Activated T-helper 1 cell treated with anti-CD3 and anti-CD28 coated beads, Interleukin-12 subunit alpha, Interleukin-12 subunit beta, Interleukin-2, Interleukin-4 antibody, amounts not matched to agents 30 ng/mL and 10 ng/mL and 1 ng/mL, durations not matched to agents 14 hours and 24 hours and 36 hours (primary cell): ENCODE data around the gene RHCE. TPM values are rescaled to one million over a fixed set of nuclear protein-coding genes. Genes with fewer than 3 reads are reported as not detected.
A peak's percentile ranks its signal among the peaks of the same experiment; 100 is the strongest.
"Not testable (repeated sequence)": the region's sequence is repeated elsewhere in the genome, so short reads cannot be mapped to it uniquely, and the experiment has no call there.

Experiments used
- DNase-seq: peaks from one replicate; pipeline ENCODE4 v3.0.0; 2021; ENCODE audit warnings: low spot score
- H3K27ac Mint-ChIP-seq: one replicate; pipeline ENCODE4 v1.8.0; 2021; ENCODE audit warnings: mild to moderate bottlenecking, mixed read lengths
- H3K27me3 Mint-ChIP-seq: one replicate; pipeline ENCODE4 v1.8.0; 2022; ENCODE audit warnings: mild to moderate bottlenecking, moderate library complexity, mixed read lengths; ENCODE audit not compliant: insufficient read depth
- H3K36me3 Mint-ChIP-seq: one replicate; pipeline ENCODE4 v1.8.0; 2021; ENCODE audit warnings: low read depth, mixed read lengths
- H3K4me1 Mint-ChIP-seq: one replicate; pipeline ENCODE4 v1.8.0; 2021; ENCODE audit warnings: low read depth, mixed read lengths
- H3K4me3 Mint-ChIP-seq: one replicate; pipeline ENCODE4 v1.8.0; 2021; ENCODE audit warnings: mild to moderate bottlenecking, moderate library complexity, mixed read lengths
- H3K9me3 Mint-ChIP-seq: one replicate; pipeline ENCODE4 v1.8.0; 2021; ENCODE audit warnings: mixed read lengths
- intact Hi-C: fragments of 100-400 bp; cut with micrococcal nuclease; formaldehyde crosslinking; loops from one replicate; pipeline ENCODE4 v1.15.1; 2024
- total RNA-seq: library from RNA; stranded (reverse); gene quantifications from 2 replicates; pipeline ENCODE4 v1.2.3, GENCODE V29; 2022

The RHCE gene
- total RNA-seq, 1 donor from 2014 or later = not detected

- H3K4me1 Mint-ChIP-seq, intact Hi-C loops, H3K27ac Mint-ChIP-seq, H3K36me3 Mint-ChIP-seq, DNase-seq, H3K9me3 Mint-ChIP-seq, H3K27me3 Mint-ChIP-seq, H3K4me3 Mint-ChIP-seq: not testable (repeated sequence)
These were observed 48.9 kb downstream of the RHCE start for GRCh38 chr1:25371757-25372156.

GRCh38 chr1:25369691-25370271 lies 50.8 kb downstream of the RHCE start:
- DNase-seq, H3K27ac Mint-ChIP-seq, H3K4me3 Mint-ChIP-seq, intact Hi-C loops, H3K27me3 Mint-ChIP-seq, H3K4me1 Mint-ChIP-seq, H3K9me3 Mint-ChIP-seq, H3K36me3 Mint-ChIP-seq: not testable (repeated sequence)

DNA sequence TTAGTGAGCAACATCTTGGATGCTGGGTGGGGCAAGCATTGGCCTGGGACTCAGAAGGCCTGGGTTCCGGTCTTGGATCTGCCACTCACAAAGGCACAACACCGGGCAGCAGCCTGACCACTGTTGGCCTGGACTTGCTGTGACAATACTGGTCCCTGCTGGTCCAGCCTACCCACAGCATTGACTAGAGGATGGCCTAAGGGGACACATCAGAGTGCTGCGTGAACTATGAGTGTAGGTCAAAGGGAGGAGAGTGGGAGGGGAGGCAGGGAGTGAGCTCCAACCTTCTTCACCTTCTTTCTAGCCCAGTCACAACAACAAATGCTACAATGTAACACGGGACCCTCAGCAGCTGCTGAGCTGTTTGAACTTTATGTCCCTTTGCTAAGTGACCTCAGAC lies 51.4 kb downstream of the RHCE start:
- H3K36me3 Mint-ChIP-seq = no peaks in the 10 kb centered on the region
- intact Hi-C loops = no loop called here
- H3K27ac Mint-ChIP-seq = no peak overlapping the region
- H3K4me1 Mint-ChIP-seq = no peaks in the 10 kb centered on the region
- DNase-seq = no peak
- H3K27me3 Mint-ChIP-seq = peaks cover 3% of the 10 kb centered on the region
- no peak overlapping the region for H3K4me3 Mint-ChIP-seq
- no peaks in the 10 kb centered on the region for H3K9me3 Mint-ChIP-seq

- H3K9me3 Mint-ChIP-seq, H3K27me3 Mint-ChIP-seq, intact Hi-C loops, DNase-seq, H3K4me3 Mint-ChIP-seq: not testable (repeated sequence)
- Mint-ChIP-seq H3K27ac (peak overlapping the region; percentile 34), H3K4me1 (peaks cover 14% of the 10 kb centered on the region), H3K36me3 (peaks cover 22% of the 10 kb centered on the region)
These were observed 57.7 kb downstream of the RHCE start for GRCh38 chr1:25362634-25363559.

DNA sequence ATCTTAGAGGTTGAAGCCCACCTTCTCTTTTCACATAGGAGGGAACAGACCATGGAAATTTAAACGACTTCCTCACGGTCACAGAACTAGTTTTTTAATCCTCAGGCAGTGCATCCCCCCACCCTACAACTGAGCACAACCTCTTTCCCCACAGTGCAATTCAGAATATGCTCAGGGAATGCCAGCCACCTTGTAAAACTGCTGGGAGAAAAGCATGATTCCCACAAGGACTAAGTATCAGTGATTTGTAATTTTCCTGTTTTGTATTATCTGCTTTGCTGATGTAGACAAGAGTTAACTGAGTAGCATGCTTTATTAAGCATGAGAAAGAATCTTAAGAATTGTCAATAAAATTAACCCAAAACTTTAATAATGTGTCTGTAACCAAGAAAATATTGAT lies 58.7 kb downstream of the RHCE start:
- no peak overlapping the region for H3K27ac Mint-ChIP-seq
- no peak overlapping the region for H3K4me3 Mint-ChIP-seq
- peaks cover 20% of the 10 kb centered on the region for H3K4me1 Mint-ChIP-seq
- H3K9me3 Mint-ChIP-seq = no peaks in the 10 kb centered on the region
- no peak for DNase-seq
- H3K27me3 Mint-ChIP-seq = no peaks in the 10 kb centered on the region
- intact Hi-C loops = no loop called here
- peaks cover 28% of the 10 kb centered on the region for H3K36me3 Mint-ChIP-seq

DNA sequence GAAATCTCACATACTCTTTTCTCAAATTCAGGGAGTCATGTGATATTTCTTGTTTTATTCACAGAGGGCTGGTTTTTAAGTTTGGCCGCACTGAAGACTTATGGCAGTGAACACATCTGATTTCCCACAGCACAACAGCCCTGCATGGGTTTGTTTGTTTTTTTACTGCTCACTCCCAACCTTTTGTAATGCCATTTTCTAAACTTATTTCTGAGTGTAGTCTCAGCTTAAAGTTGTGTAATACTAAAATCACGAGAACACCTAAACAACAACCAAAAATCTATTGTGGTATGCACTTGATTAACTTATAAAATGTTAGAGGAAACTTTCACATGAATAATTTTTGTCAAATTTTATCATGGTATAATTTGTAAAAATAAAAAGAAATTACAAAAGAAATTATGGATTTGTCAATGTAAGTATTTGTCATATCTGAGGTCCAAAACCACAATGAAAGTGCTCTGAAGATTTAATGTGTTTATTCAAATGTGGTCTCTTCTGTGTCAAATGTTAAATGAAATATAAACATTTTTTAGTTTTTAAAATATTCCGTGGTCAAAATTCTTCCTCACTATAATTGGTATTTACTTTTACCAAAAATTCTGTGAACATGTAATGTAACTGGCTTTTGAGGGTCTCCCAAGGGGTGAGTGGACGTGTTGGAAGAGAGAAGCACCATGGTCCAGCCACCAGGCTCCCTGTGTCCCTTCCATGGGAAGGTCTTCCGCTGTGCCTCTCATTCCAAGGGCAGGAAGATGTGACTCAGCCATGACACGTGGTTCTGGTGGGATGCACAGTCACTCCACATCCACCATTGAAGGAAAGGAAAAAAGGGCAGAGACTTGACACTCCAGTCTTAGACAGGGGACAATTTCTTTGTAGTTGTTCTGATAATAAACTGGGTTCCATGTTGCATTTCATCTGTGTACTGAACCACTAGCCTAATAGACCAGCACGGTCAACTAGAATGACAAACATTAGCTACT lies 59.7 kb downstream of the RHCE start:
- Mint-ChIP-seq H3K4me1 (peaks cover 29% of the 10 kb centered on the region), H3K27me3 (no peaks in the 10 kb centered on the region), H3K27ac (peak overlapping the region; percentile 27), H3K4me3 (no peak overlapping the region), H3K9me3 (no peaks in the 10 kb centered on the region), H3K36me3 (peaks cover 34% of the 10 kb centered on the region)
- no peak for DNase-seq
- intact Hi-C loops = no loop called here

GRCh38 chr1:25356848-25357247 lies 63.8 kb downstream of the RHCE start:
- no peaks in the 10 kb centered on the region for H3K27me3 Mint-ChIP-seq
- intact Hi-C loops = no loop called here
- H3K9me3 Mint-ChIP-seq = no peaks in the 10 kb centered on the region
- peaks cover 37% of the 10 kb centered on the region for H3K4me1 Mint-ChIP-seq
- peak overlapping the region; percentile 59 for H3K27ac Mint-ChIP-seq
- no peak overlapping the region for H3K4me3 Mint-ChIP-seq
- DNase-seq = no peak
- peaks cover 44% of the 10 kb centered on the region for H3K36me3 Mint-ChIP-seq

- peaks cover 33% of the 10 kb centered on the region for H3K4me1 Mint-ChIP-seq
- intact Hi-C loops = no loop called here
These were observed 64.2 kb downstream of the RHCE start for GRCh38 chr1:25356441-25356840.

GRCh38 chr1:25355841-25356395 lies 64.7 kb downstream of the RHCE start:
- H3K9me3 Mint-ChIP-seq = no peaks in the 10 kb centered on the region
- H3K36me3 Mint-ChIP-seq = peaks cover 35% of the 10 kb centered on the region
- no peaks in the 10 kb centered on the region for H3K27me3 Mint-ChIP-seq
- no peak for DNase-seq
- peak overlapping the region; percentile 23 for H3K4me3 Mint-ChIP-seq
- peak overlapping the region; percentile 62 for H3K27ac Mint-ChIP-seq
- peaks cover 28% of the 10 kb centered on the region for H3K4me1 Mint-ChIP-seq
- intact Hi-C loops = no loop called here

More at GRCh38 chr1:25356441-25356840, 64.2 kb downstream of the RHCE start:
- Mint-ChIP-seq H3K36me3 (peaks cover 40% of the 10 kb centered on the region), H3K27me3 (no peaks in the 10 kb centered on the region), H3K9me3 (no peaks in the 10 kb centered on the region), H3K27ac (no peak overlapping the region), H3K4me3 (no peak overlapping the region)
- DNase-seq = no peak

GRCh38 chr1:25349606-25350005 lies 71.0 kb downstream of the RHCE start:
- peaks cover 5% of the 10 kb centered on the region for H3K4me1 Mint-ChIP-seq
- no peaks in the 10 kb centered on the region for H3K27me3 Mint-ChIP-seq
- no peak for DNase-seq
- peaks cover 33% of the 10 kb centered on the region for H3K36me3 Mint-ChIP-seq
- no peak overlapping the region for H3K4me3 Mint-ChIP-seq
- H3K9me3 Mint-ChIP-seq = no peaks in the 10 kb centered on the region
- intact Hi-C loops = no loop called here
- no peak overlapping the region for H3K27ac Mint-ChIP-seq

- intact Hi-C loops = no loop called here
- DNase-seq = no peak
- Mint-ChIP-seq H3K27ac (no peak overlapping the region), H3K9me3 (no peaks in the 10 kb centered on the region), H3K4me3 (no peak overlapping the region), H3K27me3 (no peaks in the 10 kb centered on the region), H3K36me3 (peaks cover 34% of the 10 kb centered on the region), H3K4me1 (peaks cover 18% of the 10 kb centered on the region)
These were observed 73.1 kb downstream of the RHCE start for GRCh38 chr1:25347556-25347955.

- Mint-ChIP-seq H3K36me3 (peaks cover 28% of the 10 kb centered on the region), H3K9me3 (no peaks in the 10 kb centered on the region), H3K4me3 (no peak overlapping the region), H3K4me1 (peaks cover 33% of the 10 kb centered on the region), H3K27me3 (no peaks in the 10 kb centered on the region), H3K27ac (peak overlapping the region; percentile 55)
- no peak for DNase-seq
- intact Hi-C loops = no loop called here
These were observed 76.8 kb downstream of the RHCE start for GRCh38 chr1:25343872-25344271.
